H9 (cell line): ENCODE results near the gene AGBL4. TPM values are rescaled to one million over a fixed set of nuclear protein-coding genes. Genes with fewer than 3 reads are reported as not detected.

Source experiments
- DNase-seq: peaks from one replicate; pipeline ENCODE4 v3.0.0-alpha.2; 2017
- H2AFZ ChIP-seq: one replicate; pipeline ENCODE4 v1.6.1; 2013; ENCODE audit warnings: mild to moderate bottlenecking, low read length, control low read depth, moderate library complexity
- H2AK5ac ChIP-seq: 2 replicates; pipeline ENCODE4 v1.6.1; 2013; ENCODE audit warnings: low read length, control low read depth, mixed read lengths; ENCODE audit not compliant: insufficient read length
- H2BK120ac ChIP-seq: one replicate; pipeline ENCODE4 v1.6.1; 2013; ENCODE audit warnings: low read depth, mild to moderate bottlenecking, low read length, control low read depth, inconsistent platforms; ENCODE audit not compliant: poor library complexity, severe bottlenecking
- H2BK12ac ChIP-seq: 2 replicates; pipeline ENCODE4 v1.6.1; 2013; ENCODE audit warnings: low read length, control low read depth, mixed read lengths, low read depth; ENCODE audit not compliant: insufficient read length
- H2BK15ac ChIP-seq: 2 replicates; pipeline ENCODE4 v1.6.1; 2013; ENCODE audit warnings: low read depth, low read length, control low read depth
- H2BK20ac ChIP-seq: one replicate; pipeline ENCODE4 v1.6.1; 2013; ENCODE audit warnings: low read depth, mild to moderate bottlenecking, low read length, control low read depth, inconsistent platforms; ENCODE audit not compliant: poor library complexity, severe bottlenecking
- H2BK5ac ChIP-seq: 2 replicates; pipeline ENCODE4 v1.6.1; 2013; ENCODE audit warnings: low read length, control low read depth, mixed read lengths; ENCODE audit not compliant: insufficient read length
- H3K14ac ChIP-seq: 2 replicates; pipeline ENCODE4 v1.6.1; 2013; ENCODE audit warnings: low read length, control low read depth; ENCODE audit not compliant: insufficient read depth
- H3K18ac ChIP-seq: 2 replicates; pipeline ENCODE4 v1.6.1; 2013; ENCODE audit warnings: low read depth, mild to moderate bottlenecking, mixed read lengths, low read length, control low read depth; ENCODE audit not compliant: insufficient read length
- H3K23ac ChIP-seq: 2 replicates; pipeline ENCODE4 v1.6.1; 2013; ENCODE audit warnings: low read length, control low read depth, mixed read lengths, low read depth; ENCODE audit not compliant: insufficient read length
- H3K23me2 ChIP-seq: 2 replicates; pipeline ENCODE4 v1.6.1; 2013; ENCODE audit warnings: low read depth, mild to moderate bottlenecking, mixed read lengths, low read length, control low read depth; ENCODE audit not compliant: insufficient read length, poor library complexity, severe bottlenecking
- H3K27ac ChIP-seq: 2 replicates; pipeline ENCODE4 v1.5.1; 2013; ENCODE audit warnings: low read length, control low read depth, mixed read lengths, low read depth; ENCODE audit not compliant: insufficient read length
- H3K27me3 ChIP-seq: 2 replicates; pipeline ENCODE4 v1.6.1; 2013; ENCODE audit warnings: low read length, control low read depth, inconsistent platforms; ENCODE audit not compliant: insufficient read depth
- H3K4ac ChIP-seq: 2 replicates; pipeline ENCODE4 v1.6.1; 2013; ENCODE audit warnings: low read depth, mild to moderate bottlenecking, control low read depth, inconsistent platforms, low read length, moderate library complexity
- H3K4me1 ChIP-seq: 2 replicates; pipeline ENCODE4 v1.6.1; 2013; ENCODE audit warnings: low read length, control low read depth, inconsistent platforms; ENCODE audit not compliant: insufficient read depth
- H3K4me2 ChIP-seq: 2 replicates; pipeline ENCODE4 v1.6.1; 2013; ENCODE audit warnings: low read length, control low read depth, mixed read lengths; ENCODE audit not compliant: insufficient read length, insufficient read depth
- H3K56ac ChIP-seq: 2 replicates; pipeline ENCODE4 v1.6.1; 2013; ENCODE audit warnings: low read depth, mild to moderate bottlenecking, mixed read lengths, low read length, control low read depth; ENCODE audit not compliant: insufficient read length
- H3K79me1 ChIP-seq: 2 replicates; pipeline ENCODE4 v1.6.1; 2013; ENCODE audit warnings: low read depth, mild to moderate bottlenecking, moderate library complexity, low read length, control low read depth, inconsistent platforms; ENCODE audit not compliant: insufficient read depth, poor library complexity, severe bottlenecking
- H3K79me2 ChIP-seq: 2 replicates; pipeline ENCODE4 v1.6.1; 2013; ENCODE audit warnings: low read length, control low read depth, inconsistent platforms; ENCODE audit not compliant: insufficient read depth
- H3K9ac ChIP-seq: 2 replicates; pipeline ENCODE4 v1.6.1; 2013; ENCODE audit warnings: low read length, control low read depth, mixed read lengths; ENCODE audit not compliant: insufficient read length; ENCODE audit errors: extremely low read depth
- H3K9me3 ChIP-seq: one replicate; pipeline ENCODE4 v1.6.1; 2013; ENCODE audit warnings: low read depth, low read length, inconsistent platforms; ENCODE audit not compliant: control insufficient read depth
- H3T11ph ChIP-seq: one replicate; pipeline ENCODE4 v1.6.1; 2013; ENCODE audit warnings: mild to moderate bottlenecking, low read length, control low read depth, inconsistent platforms
- H4K20me1 ChIP-seq: one replicate; pipeline ENCODE4 v1.6.1; 2013; ENCODE audit not compliant: control insufficient read depth, insufficient read length, insufficient read depth
- H4K5ac ChIP-seq: 2 replicates; pipeline ENCODE4 v1.6.1; 2013; ENCODE audit warnings: low read depth, mild to moderate bottlenecking, mixed read lengths, low read length, control low read depth; ENCODE audit not compliant: insufficient read length
- H4K8ac ChIP-seq: replicated peaks from 2 replicates; pipeline ENCODE4 v1.6.1; 2013; ENCODE audit warnings: low read length, control low read depth, mixed read lengths, low read depth; ENCODE audit not compliant: insufficient read length
- H4K91ac ChIP-seq: 2 replicates; pipeline ENCODE4 v1.6.1; 2013; ENCODE audit warnings: low read depth, mild to moderate bottlenecking, moderate library complexity, mixed read lengths, low read length, control low read depth; ENCODE audit not compliant: insufficient read length
- H3K27ac Mint-ChIP-seq, 3 experiments: 2 replicates in 2 of 3; 3 replicates in 1 of 3; pipeline ENCODE4 v1.8.0; 2020 to 2021; ENCODE audit warnings: mixed read lengths in 3 of 3, mild to moderate bottlenecking in 1 of 3, moderate library complexity in 1 of 3
- H3K27me3 Mint-ChIP-seq: 2 replicates; pipeline ENCODE4 v1.8.0; 2021; ENCODE audit warnings: low read depth, mild to moderate bottlenecking, moderate library complexity, mixed read lengths
- H3K36me3 Mint-ChIP-seq, 3 experiments: 2 replicates in 2 of 3; 3 replicates in 1 of 3; pipeline ENCODE4 v1.8.0; 2020 to 2021; ENCODE audit warnings: low read depth in 3 of 3, mixed read lengths in 3 of 3; ENCODE audit not compliant: insufficient read depth in 1 of 3
- H3K4me1 Mint-ChIP-seq, 2 experiments: 2 replicates each; pipeline ENCODE4 v1.8.0; 2020; ENCODE audit warnings: mixed read lengths in 2 of 2
- H3K4me3 Mint-ChIP-seq, 2 experiments: 2 replicates in 1 of 2; 3 replicates in 1 of 2; pipeline ENCODE4 v1.8.0; 2020 to 2021; ENCODE audit warnings: mild to moderate bottlenecking in 2 of 2, mixed read lengths in 2 of 2, moderate library complexity in 1 of 2
- H3K9me3 Mint-ChIP-seq, 2 experiments: 2 replicates in 1 of 2; 3 replicates in 1 of 2; pipeline ENCODE4 v1.8.0; 2020; ENCODE audit warnings: mild to moderate bottlenecking in 2 of 2, mixed read lengths in 2 of 2, moderate library complexity in 1 of 2
- WGBS: extraction: QIAGEN DNeasy Blood & Tissue Kit; methylation state at CpG from one replicate; pipeline ENCODE4 v1.1.7; 2013; ENCODE audit warnings: missing lambda C conversion rate, low lambda C conversion rate, mixed read lengths; ENCODE audit not compliant: insufficient read length; ENCODE audit errors: extremely low coverage; 5-methylcytosine and 5-hydroxymethylcytosine counted together
- long read RNA-seq: library from polyadenylated mRNA; unstranded; transcript quantifications from one replicate; pipeline ENCODE4 v2.0.0, GENCODE V29; 2020
- total RNA-seq: library from RNA; stranded (reverse); gene quantifications from 2 replicates; pipeline ENCODE4 v1.2.1, GENCODE V29; 2021
- TF ChIP-seq, protein P1 (sequence below): fragments of 200-600 bp; sonication (generic); conservative IDR thresholded peaks from 3 replicates; pipeline ENCODE4 v1.8.0; 2021; ENCODE audit warnings: antibody characterized with exemption, mild to moderate bottlenecking

Gene AGBL4
- total RNA-seq = not detected in 2 replicates
- long read RNA-seq = 0 reads

DNA sequence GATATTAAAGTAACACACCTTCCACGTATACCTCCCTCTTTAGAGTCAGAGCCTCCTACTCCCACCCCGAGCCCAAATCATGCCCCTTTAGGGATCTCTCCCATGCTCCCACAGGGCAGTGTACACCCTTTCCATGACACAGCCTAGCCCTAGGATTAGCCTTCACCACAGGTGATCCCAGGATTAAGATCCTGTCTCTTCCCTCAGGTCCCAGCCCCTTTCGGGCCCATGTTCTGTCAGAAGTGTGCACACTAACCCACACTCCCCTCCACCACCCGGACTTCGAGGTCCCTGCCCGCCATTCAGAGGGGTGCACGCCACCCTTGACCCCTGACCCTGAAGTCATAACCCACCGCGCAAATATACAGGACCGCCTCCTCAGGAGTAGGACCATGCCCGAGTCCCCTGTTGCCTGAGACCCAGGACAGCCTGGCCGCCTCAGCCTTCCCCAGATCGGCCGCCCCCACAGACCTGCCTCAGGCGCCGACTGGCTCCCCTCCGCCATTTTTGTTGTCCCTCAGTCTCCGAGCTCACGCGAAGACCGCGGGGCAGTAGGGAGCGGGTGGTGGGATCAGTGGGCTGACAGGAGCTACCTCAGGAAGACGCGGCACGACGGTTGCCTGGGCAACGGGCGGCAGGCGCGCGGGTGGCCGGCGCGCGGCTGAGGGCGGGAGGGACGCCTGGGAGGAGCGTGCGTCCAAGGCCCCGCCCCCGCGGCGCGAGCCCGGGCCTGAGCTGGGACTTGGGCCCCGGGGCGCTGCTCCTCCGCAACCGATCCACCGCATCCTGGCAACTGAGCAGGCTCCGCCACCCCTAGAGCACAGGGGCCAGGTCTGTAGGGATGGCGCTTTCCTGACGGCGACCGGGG lies at the start of gene AGBL4:
Gene AGBL4 (minus strand): TSS at position 663 of the 868 bp plus-strand sequence.
- Histone ChIP-seq H2BK20ac (no peak within 1 kb of the TSS), H3K79me1 (no peaks in the 10 kb centered on the region), H3K9ac (no peak within 1 kb of the TSS), H2AFZ (no peak within 1 kb of the TSS), H3K4me1 (no peaks in the 10 kb centered on the region), H3K9me3 (no peaks in the 10 kb centered on the region), H3K23me2 (no peaks in the 10 kb centered on the region), H4K8ac (no peak within 1 kb of the TSS), H2BK12ac (no peak within 1 kb of the TSS), H3K4me2 (peak within 1 kb of the TSS; percentile 42), H3K56ac (no peak within 1 kb of the TSS), H3T11ph (no peak within 1 kb of the TSS), H4K5ac (no peak within 1 kb of the TSS), H4K91ac (no peak within 1 kb of the TSS), H3K18ac (no peak within 1 kb of the TSS), H3K14ac (no peak within 1 kb of the TSS), H3K27me3 (peaks cover 2% of the 10 kb centered on the region; the same call in 1 of the 2 replicates), H2BK120ac (no peak within 1 kb of the TSS), H2BK5ac (no peak within 1 kb of the TSS), H3K27ac (no peak within 1 kb of the TSS), H2AK5ac (no peak within 1 kb of the TSS), H4K20me1 (no peaks in the 10 kb centered on the region), H2BK15ac (no peak within 1 kb of the TSS), H3K23ac (no peak within 1 kb of the TSS), H3K4ac (no peak within 1 kb of the TSS), H3K79me2 (no peaks in the 10 kb centered on the region)
- TF ChIP-seq, protein P1, sequence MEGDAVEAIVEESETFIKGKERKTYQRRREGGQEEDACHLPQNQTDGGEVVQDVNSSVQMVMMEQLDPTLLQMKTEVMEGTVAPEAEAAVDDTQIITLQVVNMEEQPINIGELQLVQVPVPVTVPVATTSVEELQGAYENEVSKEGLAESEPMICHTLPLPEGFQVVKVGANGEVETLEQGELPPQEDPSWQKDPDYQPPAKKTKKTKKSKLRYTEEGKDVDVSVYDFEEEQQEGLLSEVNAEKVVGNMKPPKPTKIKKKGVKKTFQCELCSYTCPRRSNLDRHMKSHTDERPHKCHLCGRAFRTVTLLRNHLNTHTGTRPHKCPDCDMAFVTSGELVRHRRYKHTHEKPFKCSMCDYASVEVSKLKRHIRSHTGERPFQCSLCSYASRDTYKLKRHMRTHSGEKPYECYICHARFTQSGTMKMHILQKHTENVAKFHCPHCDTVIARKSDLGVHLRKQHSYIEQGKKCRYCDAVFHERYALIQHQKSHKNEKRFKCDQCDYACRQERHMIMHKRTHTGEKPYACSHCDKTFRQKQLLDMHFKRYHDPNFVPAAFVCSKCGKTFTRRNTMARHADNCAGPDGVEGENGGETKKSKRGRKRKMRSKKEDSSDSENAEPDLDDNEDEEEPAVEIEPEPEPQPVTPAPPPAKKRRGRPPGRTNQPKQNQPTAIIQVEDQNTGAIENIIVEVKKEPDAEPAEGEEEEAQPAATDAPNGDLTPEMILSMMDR = no peak
- DNase-seq = peak; percentile 64
- peaks cover 2% of the 10 kb centered on the region for H3K27me3 Mint-ChIP-seq
- H3K9me3 Mint-ChIP-seq = peaks cover 5 to 50% of the 10 kb centered on the region in 2 experiments
- peak within 1 kb of the TSS in 1 of 2 experiments; percentile 74; a peak in 3 of 5 replicates for H3K4me3 Mint-ChIP-seq
- no CpG with 5 or more reads among the region's 56 CpGs for WGBS
- H3K4me1 Mint-ChIP-seq = no peaks in the 10 kb centered on the region
- peaks cover 0 to 17% (median 4%) of the 10 kb centered on the region in 3 experiments; a peak in 3 of 7 replicates for H3K36me3 Mint-ChIP-seq
- no peak within 1 kb of the TSS; a peak in 1 of 7 replicates for H3K27ac Mint-ChIP-seq
